Measurements from ENCODE around the gene LAYN. TPM values are rescaled to one million over a fixed set of nuclear protein-coding genes. Genes with fewer than 3 reads are reported as not detected.

LAYN gene
- polyA plus RNA-seq, 1 experiment, result 302 TPM

Small RNAs within 50 kb of the gene (small RNA-seq; reads per million reads assigned to genes)
- 45.5 reads per million, percentile 88 among the genes with 10 or more reads in this experiment for gene MIR34B (ENCODE audit: insufficient read length, low read depth, low replicate concordance)
- gene MIR34C (ENCODE audit: insufficient read length, low read depth, low replicate concordance), result 86.8 reads per million, percentile 91 among the genes with 10 or more reads in this experiment

Other genes starting within 250 kb of the LAYN start
- not detected in 2 replicates for gene POU2AF3, start 242.2 kb upstream of the LAYN start, polyA plus RNA-seq (2011; rRNA removed)
- not detected in 2 replicates for gene POU2AF1, start 161.4 kb upstream of the LAYN start, polyA plus RNA-seq (2011; rRNA removed)
- 0.11 TPM in 1 of 2 replicates, not detected in the other for gene BTG4, start 28.3 kb upstream of the LAYN start, polyA plus RNA-seq (2011; rRNA removed)
- gene HOATZ, start 25.9 kb upstream of the LAYN start, polyA plus RNA-seq (2011; rRNA removed), result not detected in 2 replicates
- 17.6 and 24.2 TPM in 2 replicates for gene SIK2, start 61.7 kb downstream of the LAYN start, polyA plus RNA-seq (2011; rRNA removed)
- 20.7 and 32.5 TPM in 2 replicates for gene PPP2R1B, start 225.7 kb downstream of the LAYN start, polyA plus RNA-seq (2011; rRNA removed)